ENCODE measurements around the gene FJX1. TPM values are rescaled to one million over a fixed set of nuclear protein-coding genes. Genes with fewer than 3 reads are reported as not detected.

FJX1 gene
- total RNA-seq, 1 donor from 2014 or later, result 7.0 TPM

Other genes with a start within 250 kb of the FJX1 start
- 0.99 TPM for gene SLC1A2, start 198.9 kb upstream of the FJX1 start, total RNA-seq
- 7.0 TPM for gene PAMR1, start 92.8 kb upstream of the FJX1 start, total RNA-seq
- 10.7 TPM for gene TRIM44, start 44.3 kb downstream of the FJX1 start, total RNA-seq

Data from skin of body (tissue), 1 donor.